ENCODE measurements around the gene ANKRD34A. TPM values are rescaled to one million over a fixed set of nuclear protein-coding genes. Genes with fewer than 3 reads are reported as not detected.

The ANKRD34A gene
- total and polyA plus RNA-seq, 4 donors: 0.06 to 0.17 (median 0.13) TPM; not detected in 1

GRCh38 chr1:145927063-145927886 is 37.1 kb downstream of the ANKRD34A start, which contains the start of gene RBM8A:
Gene RBM8A, minus strand, starts transcription at chr1:145927484. Its CDS starts 58 bp downstream, at chr1:145927426.
- TF ChIP-seq NR2F2 (IDR thresholded peaks at IDR 0.05) (peak; percentile 87), TAF1 (conservative IDR thresholded peaks at IDR 0.05) (no peak), EGR1 (IDR thresholded peaks at IDR 0.05; ENCODE audit: low read depth in 2 of 2) (peak in 1 of 2 donors; percentile 49), ATF3 (IDR thresholded peaks at IDR 0.05) (no peak), RAD21 (IDR thresholded peaks at IDR 0.05) (peak; percentile 57 to 60), ZBTB33 (IDR thresholded peaks at IDR 0.05) (peak; percentile 97), YY1 (IDR thresholded peaks at IDR 0.05) (peak; percentile 100), JUND (IDR thresholded peaks at IDR 0.05) (peak; percentile 54 to 55), REST (IDR thresholded peaks at IDR 0.05) (peak; percentile 93), FOXA2 (IDR thresholded peaks at IDR 0.05) (peak; percentile 26), RXRA (IDR thresholded peaks at IDR 0.05) (peak; percentile 71 to 81), GABPA (IDR thresholded peaks at IDR 0.05 in 1 of 2, conservative IDR thresholded peaks at IDR 0.05 in 1 of 2) (peak; percentile 65 to 90), FOXA1 (IDR thresholded peaks at IDR 0.05) (peak; percentile 57), HNF4G (IDR thresholded peaks at IDR 0.05) (no peak), SP1 (IDR thresholded peaks at IDR 0.05) (peak; percentile 86), HNF4A (conservative IDR thresholded peaks at IDR 0.05) (peak; percentile 48 to 51), MAX (IDR thresholded peaks at IDR 0.05) (peak; percentile 55), CTCF (IDR thresholded peaks at IDR 0.05; ENCODE audit: low read depth, low read length, missing input control) (peak; percentile 45)
- peak within 1 kb of the TSS; percentile 66 to 96 (median 88) for H3K4me3 ChIP-seq (ENCODE audit: low read depth in 1 of 3, low read length in 3 of 3)
- H3K27me3 ChIP-seq (ENCODE audit: control insufficient read depth in 4 of 4, insufficient read depth in 4 of 4, low read length in 3 of 4): no peaks in the 10 kb centered on the region
- peaks cover 0 to 9% (median 6%) of the 10 kb centered on the region in 4 donors for H3K4me1 ChIP-seq (ENCODE audit: control insufficient read depth in 4 of 4, insufficient read depth in 4 of 4, low read length in 3 of 4)
- H3K9me3 ChIP-seq (ENCODE audit: control insufficient read depth in 4 of 4, low read length in 3 of 4): no peaks in the 10 kb centered on the region
- under 1% methylated on average over 41 of the region's 41 CpGs for WGBS
- peaks cover 0 to 3% (median 2%) of the 10 kb centered on the region in 4 donors for H3K36me3 ChIP-seq (ENCODE audit: control insufficient read depth in 4 of 4, insufficient read depth in 3 of 4, low read depth in 1 of 4, low read length in 3 of 4)
- H3K9ac ChIP-seq (ENCODE audit: low read depth in 1 of 2, low read length in 2 of 2): peak within 1 kb of the TSS; percentile 92 to 100
- H3K27ac ChIP-seq (ENCODE audit: low read depth in 1 of 2, low read length in 2 of 2): peak within 1 kb of the TSS; percentile 95 to 96
- peak; percentile 91 for DNase-seq (ENCODE audit: low spot score)

Data from liver (tissue), 9 donors.